ENCODE results near the gene IL10.

The IL10 gene

GRCh38 chr1:206732992-206733391 lies 39.3 kb downstream of the IL10 start:
- no peak for TF ChIP-seq CTCF (IDR thresholded peaks at IDR 0.05; ENCODE audit: low read depth, low read length, missing control alignments)
- H3K4me3 ChIP-seq (ENCODE audit: low read depth, low read length): no peak overlapping the region
- DNase-seq (ENCODE audit: low read depth): no peak
- in situ Hi-C loops (cut with HindIII; ENCODE audit: low sequenced_read_pairs): loop anchor here (5.0 to 25.0 kb wide), 2 partner anchors 179 to 241 kb away; partner anchors contain the start of gene FCMR

- H3K4me3 ChIP-seq (ENCODE audit: low read depth, low read length): no peak overlapping the region
- DNase-seq (ENCODE audit: low read depth): no peak
- in situ Hi-C loops (cut with HindIII; ENCODE audit: low sequenced_read_pairs): loop anchor here (5.0 to 25.0 kb wide), 2 partner anchors 180 to 240 kb away; partner anchors contain the start of gene FCMR
- no peak for TF ChIP-seq CTCF (IDR thresholded peaks at IDR 0.05; ENCODE audit: low read depth, low read length, missing control alignments)
Observed at GRCh38 chr1:206732508-206732907, 39.8 kb downstream of the IL10 start.

GRCh38 chr1:206729507-206729906 lies 42.8 kb downstream of the IL10 start:
- no peak overlapping the region for H3K4me3 ChIP-seq (ENCODE audit: low read depth, low read length)
- in situ Hi-C loops (cut with HindIII; ENCODE audit: low sequenced_read_pairs): loop anchor here (25.0 kb wide), 1 partner anchor 183 kb away; the partner anchor contains the start of gene FCMR
- TF ChIP-seq CTCF (IDR thresholded peaks at IDR 0.05; ENCODE audit: low read depth, low read length, missing control alignments): no peak
- no peak for DNase-seq (ENCODE audit: low read depth)

- TF ChIP-seq CTCF (IDR thresholded peaks at IDR 0.05; ENCODE audit: low read depth, low read length, missing control alignments): no peak
- in situ Hi-C loops (cut with HindIII; ENCODE audit: low sequenced_read_pairs): loop anchor here (25.0 kb wide), 1 partner anchor 183 kb away; the partner anchor contains the start of gene FCMR
- no peak overlapping the region for H3K4me3 ChIP-seq (ENCODE audit: low read depth, low read length)
- DNase-seq (ENCODE audit: low read depth): no peak
Observed at GRCh38 chr1:206729050-206729449, 43.2 kb downstream of the IL10 start.

- in situ Hi-C loops (cut with HindIII; ENCODE audit: low sequenced_read_pairs): loop anchor here (25.0 kb wide), 1 partner anchor 184 kb away; the partner anchor contains the start of gene FCMR
- no peak for DNase-seq (ENCODE audit: low read depth)
- no peak overlapping the region for H3K4me3 ChIP-seq (ENCODE audit: low read depth, low read length)
- TF ChIP-seq CTCF (IDR thresholded peaks at IDR 0.05; ENCODE audit: low read depth, low read length, missing control alignments): no peak
Observed at GRCh38 chr1:206728697-206728987, 43.7 kb downstream of the IL10 start.

- no peak for DNase-seq (ENCODE audit: low read depth)
- no peak for TF ChIP-seq CTCF (IDR thresholded peaks at IDR 0.05; ENCODE audit: low read depth, low read length, missing control alignments)
- in situ Hi-C loops (cut with HindIII; ENCODE audit: low sequenced_read_pairs): loop anchor here (25.0 kb wide), 1 partner anchor 184 kb away; the partner anchor contains the start of gene FCMR
- no peak overlapping the region for H3K4me3 ChIP-seq (ENCODE audit: low read depth, low read length)
Observed at GRCh38 chr1:206727981-206728696, 44.2 kb downstream of the IL10 start.
